ENCODE data around the gene CCBE1.

GRCh38 chr18:59646228-59646962, 50.8 kb downstream of the CCBE1 start:
- TF ChIP-seq CTCF (conservative IDR thresholded peaks at IDR 0.05 in 1 of 2, IDR thresholded peaks at IDR 0.05 in 1 of 2; ENCODE audit: low read depth in 1 of 2, low read length in 2 of 2) (no peak), EZH2 (IDR thresholded peaks at IDR 0.05; ENCODE audit: low read length, missing control alignments) (no peak)
